GF-D8 (cell line): ENCODE results near the gene KPNA4.

Source experiments
- DNase-seq: peaks from one replicate; lab custom pipeline; 2025; lab: John Stamatoyannopoulos, UW

Gene KPNA4

DNA sequence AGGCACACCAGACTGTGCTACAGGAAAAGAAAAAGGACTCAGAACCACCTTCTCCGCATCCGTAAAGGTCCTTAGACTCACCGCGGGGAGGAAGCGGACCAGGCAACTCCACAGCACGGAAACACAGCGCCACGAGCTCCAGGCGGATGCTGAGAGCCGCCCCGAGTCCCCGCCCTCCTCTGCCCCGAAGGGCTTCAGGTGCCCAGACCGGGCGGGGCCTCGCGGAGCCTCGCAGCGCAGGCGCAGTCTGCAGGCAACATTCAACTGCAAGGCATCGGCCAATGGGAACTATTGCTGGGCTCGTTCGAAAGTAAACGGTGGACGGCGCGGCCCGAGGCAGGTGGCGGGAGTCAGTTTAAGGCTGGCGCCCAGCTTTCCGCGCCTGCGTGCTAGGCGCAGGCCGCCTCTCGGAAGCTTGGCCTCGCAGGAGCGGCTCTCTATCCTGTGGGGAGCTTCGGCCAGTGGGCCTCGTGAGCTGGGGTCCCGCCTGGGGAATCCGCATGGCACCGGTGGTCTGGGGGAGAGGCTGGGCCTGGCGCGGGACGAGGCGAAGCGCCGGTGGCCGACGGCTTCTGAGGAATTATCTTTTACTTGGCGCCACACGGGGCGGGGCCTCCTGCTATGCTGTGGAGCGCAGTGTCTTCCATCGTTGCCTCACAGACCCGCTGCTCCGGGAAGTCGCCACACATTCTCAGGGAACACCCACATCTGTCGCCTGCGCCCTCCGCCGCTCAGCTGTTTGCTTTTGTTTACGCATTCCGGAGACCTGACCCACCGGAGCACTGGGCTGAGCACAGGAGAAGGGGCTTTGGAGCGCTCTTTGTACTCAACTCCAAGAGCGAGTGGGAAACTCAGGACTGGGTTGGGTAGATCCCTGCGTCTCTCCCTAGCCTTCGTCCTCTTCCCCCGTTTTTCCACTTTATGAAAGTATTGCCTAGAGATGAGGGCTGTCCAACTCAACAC, 115.5 kb downstream of the KPNA4 start, which contains the start of gene TRIM59:
Gene TRIM59 (minus strand): TSS at position 151 of the 963 bp plus-strand sequence. CDS start 10,603 bp downstream, outside the sequence.
- no peak for DNase-seq

DNA sequence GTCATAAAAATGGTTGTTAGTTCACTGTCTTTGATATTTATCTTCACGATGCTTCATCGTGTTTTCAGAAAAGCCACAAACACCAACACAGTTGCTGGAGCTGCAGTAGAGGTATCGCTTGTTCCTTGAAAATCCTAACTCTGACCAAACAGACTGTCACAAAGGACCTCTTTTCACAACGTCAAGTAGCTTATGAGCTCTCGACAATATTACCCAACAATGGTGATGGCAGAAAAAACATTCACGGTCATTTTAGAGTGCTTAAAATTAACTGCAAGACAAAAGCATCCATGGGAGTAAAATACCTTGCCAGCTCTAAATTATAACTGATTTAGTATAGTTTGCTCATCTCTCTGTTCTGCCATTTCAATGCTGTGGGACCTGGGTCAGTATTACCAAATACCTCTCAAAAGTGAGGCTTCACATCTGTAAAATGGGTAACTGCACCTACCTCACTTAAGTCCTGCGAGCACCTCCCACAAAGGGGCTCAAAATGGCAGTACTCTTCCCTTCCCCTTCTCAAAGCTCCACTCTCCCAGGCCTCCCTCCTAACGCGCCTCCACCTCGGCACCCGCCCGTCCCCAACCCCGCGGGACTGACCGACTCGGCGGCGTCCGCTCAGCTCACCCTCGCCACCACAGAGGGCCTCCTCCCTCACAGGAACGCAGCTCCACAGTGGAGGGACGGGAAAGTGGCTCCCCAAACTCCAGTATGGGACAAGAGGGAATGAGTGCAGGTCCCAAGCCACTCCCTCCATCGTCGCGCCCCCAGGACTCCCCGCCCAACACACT, 116.3 kb downstream of the KPNA4 start:
- no peak for DNase-seq

DNA sequence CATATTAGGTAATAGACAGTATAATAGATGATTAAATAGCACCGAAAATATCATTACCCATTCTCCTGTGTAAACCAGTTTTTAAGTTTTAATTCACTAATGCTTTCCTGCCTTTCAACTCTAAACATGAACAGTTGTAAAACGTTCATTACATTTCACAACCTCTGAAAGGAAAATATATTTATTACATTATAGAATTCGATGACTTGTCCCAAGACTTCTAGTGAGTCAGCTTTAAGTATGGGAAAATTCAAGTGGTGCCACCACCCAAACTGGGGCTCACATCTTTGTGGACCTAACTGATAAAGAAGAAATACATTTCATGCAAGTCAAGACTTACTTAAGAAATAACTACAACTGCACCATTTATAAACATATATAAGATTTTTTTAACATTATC, 117.8 kb downstream of the KPNA4 start:
- DNase-seq, result no peak

DNA sequence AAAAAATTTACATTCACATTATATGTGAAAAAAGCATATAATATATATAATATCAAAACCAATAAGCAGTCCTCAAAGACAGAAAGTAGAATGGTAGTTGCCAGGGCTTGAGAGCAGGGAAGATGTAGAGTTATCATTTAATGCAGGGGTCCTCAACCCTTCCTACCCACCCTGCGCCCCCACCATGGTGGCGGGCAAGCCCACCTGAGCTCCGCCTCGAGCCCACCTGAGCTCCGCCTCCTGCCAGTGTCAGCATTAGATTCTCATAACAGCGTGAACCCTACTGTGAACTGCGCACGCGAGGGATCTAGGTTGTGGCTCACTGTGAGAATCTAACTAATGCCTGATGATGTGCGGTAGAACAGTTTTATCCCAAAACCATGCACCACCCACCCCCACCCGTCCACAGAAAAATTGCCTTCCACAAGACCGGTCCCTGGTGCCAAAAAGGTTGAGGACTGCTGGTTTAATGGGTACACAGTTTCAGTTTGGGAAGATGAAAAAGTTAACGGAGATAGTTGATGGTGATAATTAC, 118.8 kb downstream of the KPNA4 start:
- DNase-seq, result no peak

DNA sequence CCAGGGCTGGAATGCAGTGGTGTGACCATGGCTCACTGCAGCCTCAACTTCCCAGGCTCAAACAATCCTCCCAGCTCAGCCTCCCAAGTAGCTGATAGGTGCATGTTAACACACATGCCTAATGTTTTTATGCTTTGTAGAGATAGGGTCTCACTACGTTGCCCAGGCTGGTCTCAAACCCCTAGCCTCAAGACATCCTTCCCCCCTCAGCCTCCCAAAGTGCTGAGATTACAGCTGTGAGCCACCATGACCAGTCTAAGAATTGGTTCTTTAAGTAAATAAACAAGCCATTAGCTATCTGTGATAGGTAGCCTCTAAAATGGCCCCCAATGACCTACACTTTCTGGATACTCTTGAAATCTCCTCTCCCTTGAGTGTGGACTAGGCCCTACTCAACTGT, 119.5 kb downstream of the KPNA4 start:
- DNase-seq, result no peak
